Keratinocyte (primary cell): Measurements from ENCODE around the gene KANK2.

Experiments used
- EZH2 ChIP-seq: IDR thresholded peaks from one replicate; pipeline ENCODE4 v1.6.1; 2012; ENCODE audit warnings: inconsistent platforms, mild to moderate bottlenecking, low read length, moderate library complexity
- TF ChIP-seq, protein P1 (sequence below), 3 experiments: IDR thresholded peaks in 1 of 3; conservative IDR thresholded peaks in 1 of 3; optimal IDR thresholded peaks in 1 of 3; 2 replicates in 2 of 3; 3 replicates in 1 of 3; pipeline versions ENCODE3 to v1.5.1; 2011; ENCODE audit warnings: low read length in 3 of 3, mild to moderate bottlenecking in 3 of 3, moderate library complexity in 2 of 3, control low read depth in 1 of 3, inconsistent platforms in 1 of 3; ENCODE audit not compliant: insufficient read depth in 2 of 3; ENCODE audit errors: extremely low read depth in 1 of 3

DNA sequence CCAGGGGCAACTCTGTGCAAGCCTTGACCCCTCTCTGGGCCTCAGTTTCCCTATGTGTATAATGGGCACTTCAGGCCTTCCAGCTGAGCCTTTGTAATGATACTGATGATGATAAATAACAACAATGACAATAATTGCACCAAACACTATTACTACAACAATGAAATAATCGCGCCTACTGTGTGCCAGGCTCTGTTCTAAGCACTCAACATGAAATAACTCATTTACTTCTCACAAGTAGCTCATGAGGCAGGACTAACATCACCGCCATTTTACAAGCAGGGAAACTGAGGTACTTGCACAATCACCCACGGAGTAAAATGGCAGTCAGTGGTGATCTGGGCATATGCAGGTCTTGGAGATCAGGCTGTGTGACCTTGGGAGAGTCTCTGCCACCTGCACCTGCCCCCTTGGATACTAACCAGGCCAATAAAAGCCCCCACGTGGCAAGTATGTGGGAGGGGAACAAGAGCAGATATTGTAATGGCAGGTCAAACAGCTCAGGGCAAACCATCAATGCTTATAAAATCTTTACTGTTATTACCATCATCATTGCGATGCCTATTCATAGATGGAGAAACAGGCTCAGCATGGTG, 41.5 kb upstream of the KANK2 start:
- TF ChIP-seq EZH2, result no peak
- TF ChIP-seq, protein P1, sequence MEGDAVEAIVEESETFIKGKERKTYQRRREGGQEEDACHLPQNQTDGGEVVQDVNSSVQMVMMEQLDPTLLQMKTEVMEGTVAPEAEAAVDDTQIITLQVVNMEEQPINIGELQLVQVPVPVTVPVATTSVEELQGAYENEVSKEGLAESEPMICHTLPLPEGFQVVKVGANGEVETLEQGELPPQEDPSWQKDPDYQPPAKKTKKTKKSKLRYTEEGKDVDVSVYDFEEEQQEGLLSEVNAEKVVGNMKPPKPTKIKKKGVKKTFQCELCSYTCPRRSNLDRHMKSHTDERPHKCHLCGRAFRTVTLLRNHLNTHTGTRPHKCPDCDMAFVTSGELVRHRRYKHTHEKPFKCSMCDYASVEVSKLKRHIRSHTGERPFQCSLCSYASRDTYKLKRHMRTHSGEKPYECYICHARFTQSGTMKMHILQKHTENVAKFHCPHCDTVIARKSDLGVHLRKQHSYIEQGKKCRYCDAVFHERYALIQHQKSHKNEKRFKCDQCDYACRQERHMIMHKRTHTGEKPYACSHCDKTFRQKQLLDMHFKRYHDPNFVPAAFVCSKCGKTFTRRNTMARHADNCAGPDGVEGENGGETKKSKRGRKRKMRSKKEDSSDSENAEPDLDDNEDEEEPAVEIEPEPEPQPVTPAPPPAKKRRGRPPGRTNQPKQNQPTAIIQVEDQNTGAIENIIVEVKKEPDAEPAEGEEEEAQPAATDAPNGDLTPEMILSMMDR (optimal IDR thresholded peaks at IDR 0.05 in 1 of 3, IDR thresholded peaks at IDR 0.05 in 1 of 3, conservative IDR thresholded peaks at IDR 0.05 in 1 of 3; ENCODE audit: extremely low read depth in 1 of 3, insufficient read depth in 2 of 3, low read length in 3 of 3), result no peak
